IMR-90 (cell line): ENCODE results near the gene CRYGS. TPM values are rescaled to one million over a fixed set of nuclear protein-coding genes. Genes with fewer than 3 reads are reported as not detected.

ENCODE experiments used
- ATAC-seq: fragments of 200-7000 bp; cut with Tn5 transposase; 2 replicates; pipeline ENCODE4 v1.9.1; 2020; ENCODE audit warnings: low read depth, mild to moderate bottlenecking, moderate library complexity
- BruUV-seq: library from RNA; stranded (reverse); fragments of 400-500 nt; replicated peaks from 2 replicates; lab custom pipeline; 2021; lab: Mats Ljungman, UMichigan
- CTCF ChIA-PET: fragments of 300-600 bp; formaldehyde crosslinking; extraction: SDS; loops from one replicate; lab custom pipeline; 2021; ENCODE audit warnings: antibody characterized with exemption; lab: Yijun Ruan, JAX
- POLR2A ChIA-PET: fragments of 300-600 bp; sonication (Branson Sonifier 250); formaldehyde crosslinking; loops from one replicate; lab custom pipeline; 2022; ENCODE audit warnings: antibody characterized with exemption; ENCODE audit not compliant: unreplicated experiment; lab: Charles Lee
- DNase-seq: peaks from one replicate; pipeline ENCODE4 v3.0.0; 2013
- H2AFZ ChIP-seq: replicated peaks from 2 replicates; pipeline ENCODE3; 2013; ENCODE audit warnings: low read length, mild to moderate bottlenecking; ENCODE audit not compliant: poor library complexity
- H2AK5ac ChIP-seq: 2 replicates; pipeline ENCODE4 v1.6.1; 2013; ENCODE audit warnings: low read depth, low read length, inconsistent platforms
- H2AK9ac ChIP-seq: replicated peaks from 2 replicates; pipeline ENCODE3; 2013; ENCODE audit warnings: mild to moderate bottlenecking, low read depth, low read length, moderate library complexity; ENCODE audit not compliant: poor library complexity
- H2BK120ac ChIP-seq: 2 replicates; pipeline ENCODE4 v1.6.1; 2013; ENCODE audit warnings: low read depth, low read length, inconsistent platforms
- H2BK15ac ChIP-seq: 3 replicates; pipeline ENCODE4 v1.6.1; 2013; ENCODE audit warnings: low read depth, low read length, inconsistent platforms
- H2BK20ac ChIP-seq: 2 replicates; pipeline ENCODE4 v1.6.1; 2013; ENCODE audit warnings: low read depth, mild to moderate bottlenecking, inconsistent platforms, low read length, moderate library complexity
- H2BK5ac ChIP-seq: 2 replicates; pipeline ENCODE4 v1.6.1; 2013; ENCODE audit warnings: mild to moderate bottlenecking, low read depth, low read length, inconsistent platforms; ENCODE audit not compliant: poor library complexity, severe bottlenecking
- H3K14ac ChIP-seq: replicated peaks from 2 replicates; pipeline ENCODE4 v1.6.1; 2013; ENCODE audit warnings: low read depth, low read length, inconsistent platforms
- H3K18ac ChIP-seq: 2 replicates; pipeline ENCODE4 v1.6.1; 2013; ENCODE audit warnings: low read depth, low read length, control low read depth
- H3K23ac ChIP-seq: 2 replicates; pipeline ENCODE4 v1.6.1; 2013; ENCODE audit warnings: low read depth, low read length, inconsistent platforms
- H3K27ac ChIP-seq: 2 replicates; pipeline ENCODE4 v1.5.1; 2013; ENCODE audit warnings: mild to moderate bottlenecking, control low read depth, low read length; ENCODE audit not compliant: insufficient read depth
- H3K27me3 ChIP-seq: 2 replicates; pipeline ENCODE4 v1.6.1; 2013; ENCODE audit warnings: low read length; ENCODE audit not compliant: control insufficient read depth, insufficient read depth
- H3K36me3 ChIP-seq: 2 replicates; pipeline ENCODE4 v1.6.1; 2013; ENCODE audit warnings: low read length, mixed read lengths; ENCODE audit not compliant: control insufficient read depth, insufficient read depth
- H3K4ac ChIP-seq: 2 replicates; pipeline ENCODE4 v1.6.1; 2013; ENCODE audit warnings: low read depth, low read length, inconsistent platforms
- H3K4me1 ChIP-seq: 2 replicates; pipeline ENCODE4 v1.6.1; 2013; ENCODE audit warnings: low read length, mixed read lengths; ENCODE audit not compliant: control insufficient read depth, insufficient read depth
- H3K4me2 ChIP-seq: 2 replicates; pipeline ENCODE4 v1.6.1; 2013; ENCODE audit warnings: low read depth, mild to moderate bottlenecking, control low read depth, low read length, moderate library complexity
- H3K4me3 ChIP-seq: 2 replicates; pipeline ENCODE4 v1.5.1; 2013; ENCODE audit warnings: low read depth, mild to moderate bottlenecking, control low read depth, low read length, moderate library complexity; ENCODE audit not compliant: insufficient read depth
- H3K56ac ChIP-seq: 2 replicates; pipeline ENCODE4 v1.6.1; 2013; ENCODE audit warnings: low read length, inconsistent platforms; ENCODE audit not compliant: insufficient read depth; ENCODE audit errors: extremely low read depth
- H3K79me1 ChIP-seq, 2 experiments: 2 replicates each; pipeline ENCODE4 v1.6.1; 2013; ENCODE audit warnings: low read length in 2 of 2, inconsistent platforms in 1 of 2, low read depth in 1 of 2
- H3K9ac ChIP-seq: 2 replicates; pipeline ENCODE4 v1.6.1; 2013; ENCODE audit warnings: low read depth, low read length, control low read depth
- H3K9me1 ChIP-seq: 2 replicates; pipeline ENCODE4 v1.6.1; 2013; ENCODE audit warnings: low read length, inconsistent platforms; ENCODE audit not compliant: insufficient read depth
- H3K9me3 ChIP-seq: 2 replicates; pipeline ENCODE4 v1.6.1; 2013; ENCODE audit warnings: low read length; ENCODE audit not compliant: control insufficient read depth, insufficient read depth
- H4K20me1 ChIP-seq: 2 replicates; pipeline ENCODE4 v1.6.1; 2013; ENCODE audit warnings: low read length, inconsistent platforms; ENCODE audit not compliant: insufficient read depth
- H4K5ac ChIP-seq: 2 replicates; pipeline ENCODE4 v1.6.1; 2013; ENCODE audit warnings: mild to moderate bottlenecking, low read depth, low read length, control low read depth
- H4K8ac ChIP-seq, 2 experiments: 2 replicates each; pipeline ENCODE4 v1.6.1; 2013; ENCODE audit warnings: low read depth in 2 of 2, low read length in 2 of 2, control low read depth in 1 of 2, inconsistent platforms in 1 of 2
- H4K91ac ChIP-seq: 2 replicates; pipeline ENCODE4 v1.6.1; 2013; ENCODE audit warnings: low read depth, low read length, inconsistent platforms; ENCODE audit not compliant: insufficient read depth
- BHLHE40 ChIP-seq: fragments of 150-350 bp; IDR thresholded peaks from 2 replicates; pipeline ENCODE4 v1.6.1; 2016; ENCODE audit warnings: mild to moderate bottlenecking, low read depth, low read length
- CEBPB ChIP-seq: IDR thresholded peaks from 2 replicates; pipeline ENCODE4 v1.6.1; 2012; ENCODE audit warnings: low read depth, low read length, improper control_type of control experiment
- CHD1 ChIP-seq: IDR thresholded peaks from 2 replicates; pipeline ENCODE4 v1.6.1; 2012; ENCODE audit warnings: low read depth, low read length, improper control_type of control experiment
- FOS ChIP-seq: fragments of 150-350 bp; IDR thresholded peaks from 2 replicates; pipeline ENCODE4 v1.6.1; 2016; ENCODE audit warnings: low read depth, low read length
- MAZ ChIP-seq: IDR thresholded peaks from 2 replicates; pipeline ENCODE4 v1.6.1; 2012; ENCODE audit warnings: low read depth, mild to moderate bottlenecking, low read length, improper control_type of control experiment, moderate library complexity, borderline replicate concordance
- MXI1 ChIP-seq: IDR thresholded peaks from 2 replicates; pipeline ENCODE4 v1.6.1; 2012; ENCODE audit warnings: low read depth, mild to moderate bottlenecking, low read length, moderate library complexity, borderline replicate concordance
- NFE2L2 ChIP-seq: fragments of 150-350 bp; IDR thresholded peaks from 2 replicates; pipeline ENCODE4 v1.6.1; 2016; ENCODE audit warnings: low read depth, mild to moderate bottlenecking, low read length
- POLR2A ChIP-seq: IDR thresholded peaks from 2 replicates; pipeline ENCODE4 v1.6.1; 2012; ENCODE audit warnings: mild to moderate bottlenecking, low read depth, low read length
- RCOR1 ChIP-seq: IDR thresholded peaks from 2 replicates; pipeline ENCODE4 v1.6.1; 2012; ENCODE audit warnings: mild to moderate bottlenecking, low read length, improper control_type of control experiment; ENCODE audit not compliant: insufficient replicate concordance
- SMC3 ChIP-seq: fragments of 150-350 bp; IDR thresholded peaks from 2 replicates; pipeline ENCODE4 v1.6.1; 2016; ENCODE audit warnings: low read depth, mild to moderate bottlenecking, antibody characterized with exemption, low read length, moderate library complexity
- WGBS, 2 experiments: methylation state at CpG; one replicate each; pipeline versions ENCODE4 v1.1.5 to v1.1.7; 2013; ENCODE audit warnings: missing lambda C conversion rate in 2 of 2; ENCODE audit not compliant: insufficient read length in 1 of 2; ENCODE audit errors: extremely low coverage in 2 of 2; 5-methylcytosine and 5-hydroxymethylcytosine counted together
- dilution Hi-C: fragments of 300-500 bp; cut with HindIII; formaldehyde crosslinking; loops from one replicate; pipeline ENCODE4 v1.14.3; 2018; ENCODE audit warnings: low sequenced_read_pairs; ENCODE audit not compliant: unreplicated experiment
- in situ Hi-C: fragments of 300-500 bp; cut with MboI; formaldehyde crosslinking; loops from 3 replicates; pipeline ENCODE4 v1.14.3; 2019; ENCODE audit warnings: low sequenced_read_pairs, inconsistent platforms, mixed read lengths
- intact Hi-C: fragments of 100-400 bp; cut with micrococcal nuclease; formaldehyde crosslinking; loops from 2 replicates; pipeline ENCODE4 v1.10.0; 2022
- polyA plus RNA-seq, 3 experiments: library from polyadenylated mRNA; depleted of rRNA; stranded (reverse); fragments of >200 nt; gene quantifications; 2 replicates each; pipeline ENCODE4 v1.2.3, GENCODE V29; 2012; ENCODE audit warnings: low replicate concordance in 1 of 3
- total RNA-seq: library from RNA; depleted of rRNA; stranded (reverse); fragments of >200 nt; gene quantifications from 2 replicates; pipeline ENCODE4 v1.2.3, GENCODE V29; 2012
- TF ChIP-seq, protein P1 (sequence below): fragments of 150-350 bp; IDR thresholded peaks from 2 replicates; pipeline ENCODE4 v1.6.1; 2017; ENCODE audit warnings: mild to moderate bottlenecking, antibody characterized with exemption, low read length, low read depth
- TF ChIP-seq, protein P2 (sequence below): conservative IDR thresholded peaks from 2 replicates; pipeline ENCODE4 v1.5.1; 2012; ENCODE audit warnings: mild to moderate bottlenecking, low read depth, low read length, improper control_type of control experiment
- TF ChIP-seq, protein P3 (sequence below): fragments of 150-350 bp; IDR thresholded peaks from 2 replicates; pipeline ENCODE4 v1.6.1; 2016; ENCODE audit warnings: low read depth, mild to moderate bottlenecking, low read length, moderate library complexity, borderline replicate concordance

CRYGS gene
- total and polyA plus RNA-seq, 2 of the 4 experiments (the other 2 are of a cell fraction) = 0.36 to 2.1 TPM

DNA sequence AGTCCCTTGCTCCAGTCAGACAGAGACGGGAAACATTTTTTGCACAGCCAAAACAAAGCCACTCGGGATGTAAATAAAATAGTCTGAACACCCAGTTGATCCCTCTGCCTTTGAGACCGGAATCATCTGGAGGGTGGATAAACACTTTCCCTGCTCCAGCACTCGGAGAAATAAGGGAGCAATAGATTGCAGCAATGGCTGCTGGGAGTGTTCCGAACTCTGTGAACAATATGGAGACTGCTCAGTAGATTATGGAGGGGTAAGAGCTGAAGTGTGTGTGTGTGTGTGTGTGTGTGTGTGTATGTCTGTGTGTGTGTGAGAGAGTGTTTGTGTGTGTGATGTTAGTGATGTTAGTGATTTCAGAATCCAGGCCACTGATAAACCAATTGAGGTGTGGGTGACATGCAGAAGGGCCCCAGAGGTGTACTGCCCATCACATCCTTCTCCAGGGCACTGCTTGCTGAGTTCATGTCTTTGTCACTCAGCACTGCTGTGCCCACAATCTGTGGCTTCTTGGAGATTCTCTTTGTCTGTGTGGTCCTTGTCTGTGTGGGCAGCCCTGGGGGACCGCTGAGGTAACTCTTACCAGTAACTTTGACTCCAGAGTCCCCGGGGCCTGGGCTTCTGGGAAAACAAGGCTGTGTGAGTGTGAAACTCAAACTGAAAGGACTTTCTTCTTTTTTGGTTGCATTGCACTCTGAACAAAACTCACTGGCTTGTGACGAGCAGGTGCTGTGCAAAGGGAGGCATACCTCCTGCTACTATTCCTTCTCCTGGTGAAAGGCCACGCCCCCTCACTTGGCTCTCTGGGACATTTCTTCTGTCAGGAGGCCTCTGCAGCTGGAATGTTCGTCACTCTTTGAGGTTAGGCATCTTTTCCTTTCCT lies 23.0 kb downstream of the CRYGS start (continued):
- TF ChIP-seq MAZ = no peak

DNA sequence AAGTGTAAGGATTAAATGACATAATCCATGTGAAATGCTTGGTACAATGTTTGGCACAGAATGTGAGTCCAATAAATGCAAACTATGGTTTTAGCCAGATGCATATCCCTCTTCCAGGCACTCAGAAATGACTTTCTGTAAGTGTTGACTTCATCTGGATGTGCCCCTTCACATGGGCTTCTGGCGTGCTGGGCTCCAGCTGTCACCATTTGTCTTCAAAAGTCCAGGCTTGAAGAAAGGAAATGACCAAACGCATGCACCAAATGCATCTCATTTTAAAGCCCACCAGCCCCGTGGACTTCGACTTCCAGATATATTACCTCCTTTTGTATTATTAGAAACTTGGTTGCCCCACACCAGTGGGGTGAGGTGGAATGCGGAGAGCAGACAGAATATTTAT lies 23.7 kb downstream of the CRYGS start:
- Histone ChIP-seq H3K4me1 (no peaks in the 10 kb centered on the region), H3K14ac (no peak overlapping the region), H2AFZ (no peak overlapping the region), H3K9me1 (no peaks in the 10 kb centered on the region), H2BK120ac (no peak overlapping the region), H2BK5ac (no peak overlapping the region), H2AK9ac (no peak overlapping the region), H2BK20ac (no peak overlapping the region), H2BK15ac (no peak overlapping the region), H4K20me1 (no peaks in the 10 kb centered on the region), H3K9me3 (peaks cover 3% of the 10 kb centered on the region; the same call in 1 of the 2 replicates), H4K8ac (no peak overlapping the region), H4K5ac (no peak overlapping the region), H2AK5ac (no peak overlapping the region), H3K27ac (no peak overlapping the region), H3K18ac (no peak overlapping the region), H3K56ac (no peak overlapping the region), H3K4me2 (no peak overlapping the region), H3K23ac (no peak overlapping the region), H3K9ac (no peak overlapping the region), H4K91ac (no peak overlapping the region), H3K79me1 (no peaks in the 10 kb centered on the region), H3K4me3 (no peak overlapping the region), H3K36me3 (no peaks in the 10 kb centered on the region), H3K27me3 (peaks cover 17% of the 10 kb centered on the region), H3K4ac (no peak overlapping the region)
- no TSS peak for BruUV-seq
- dilution Hi-C loops = no loop called here
- ATAC-seq (no peak), DNase-seq (no peak)
- intact Hi-C loops = no loop called here
- ChIA-PET CTCF (no interaction called here), POLR2A (no interaction called here)
- in situ Hi-C loops = no loop called here
- no CpG with 5 or more reads among the region's 5 CpGs for WGBS, 2 experiments
- no peak for TF ChIP-seq FOS
- no peak for TF ChIP-seq CHD1
- TF ChIP-seq MXI1 = no peak
- no peak for TF ChIP-seq RCOR1
- TF ChIP-seq, protein P1, sequence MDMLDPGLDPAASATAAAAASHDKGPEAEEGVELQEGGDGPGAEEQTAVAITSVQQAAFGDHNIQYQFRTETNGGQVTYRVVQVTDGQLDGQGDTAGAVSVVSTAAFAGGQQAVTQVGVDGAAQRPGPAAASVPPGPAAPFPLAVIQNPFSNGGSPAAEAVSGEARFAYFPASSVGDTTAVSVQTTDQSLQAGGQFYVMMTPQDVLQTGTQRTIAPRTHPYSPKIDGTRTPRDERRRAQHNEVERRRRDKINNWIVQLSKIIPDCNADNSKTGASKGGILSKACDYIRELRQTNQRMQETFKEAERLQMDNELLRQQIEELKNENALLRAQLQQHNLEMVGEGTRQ = no peak
- TF ChIP-seq, protein P2, sequence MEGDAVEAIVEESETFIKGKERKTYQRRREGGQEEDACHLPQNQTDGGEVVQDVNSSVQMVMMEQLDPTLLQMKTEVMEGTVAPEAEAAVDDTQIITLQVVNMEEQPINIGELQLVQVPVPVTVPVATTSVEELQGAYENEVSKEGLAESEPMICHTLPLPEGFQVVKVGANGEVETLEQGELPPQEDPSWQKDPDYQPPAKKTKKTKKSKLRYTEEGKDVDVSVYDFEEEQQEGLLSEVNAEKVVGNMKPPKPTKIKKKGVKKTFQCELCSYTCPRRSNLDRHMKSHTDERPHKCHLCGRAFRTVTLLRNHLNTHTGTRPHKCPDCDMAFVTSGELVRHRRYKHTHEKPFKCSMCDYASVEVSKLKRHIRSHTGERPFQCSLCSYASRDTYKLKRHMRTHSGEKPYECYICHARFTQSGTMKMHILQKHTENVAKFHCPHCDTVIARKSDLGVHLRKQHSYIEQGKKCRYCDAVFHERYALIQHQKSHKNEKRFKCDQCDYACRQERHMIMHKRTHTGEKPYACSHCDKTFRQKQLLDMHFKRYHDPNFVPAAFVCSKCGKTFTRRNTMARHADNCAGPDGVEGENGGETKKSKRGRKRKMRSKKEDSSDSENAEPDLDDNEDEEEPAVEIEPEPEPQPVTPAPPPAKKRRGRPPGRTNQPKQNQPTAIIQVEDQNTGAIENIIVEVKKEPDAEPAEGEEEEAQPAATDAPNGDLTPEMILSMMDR = no peak
- no peak for TF ChIP-seq NFE2L2
- TF ChIP-seq CEBPB = no peak
- TF ChIP-seq MAZ = no peak
- no peak for TF ChIP-seq SMC3
- TF ChIP-seq, protein P3, sequence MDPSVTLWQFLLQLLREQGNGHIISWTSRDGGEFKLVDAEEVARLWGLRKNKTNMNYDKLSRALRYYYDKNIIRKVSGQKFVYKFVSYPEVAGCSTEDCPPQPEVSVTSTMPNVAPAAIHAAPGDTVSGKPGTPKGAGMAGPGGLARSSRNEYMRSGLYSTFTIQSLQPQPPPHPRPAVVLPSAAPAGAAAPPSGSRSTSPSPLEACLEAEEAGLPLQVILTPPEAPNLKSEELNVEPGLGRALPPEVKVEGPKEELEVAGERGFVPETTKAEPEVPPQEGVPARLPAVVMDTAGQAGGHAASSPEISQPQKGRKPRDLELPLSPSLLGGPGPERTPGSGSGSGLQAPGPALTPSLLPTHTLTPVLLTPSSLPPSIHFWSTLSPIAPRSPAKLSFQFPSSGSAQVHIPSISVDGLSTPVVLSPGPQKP = no peak
- TF ChIP-seq BHLHE40 = no peak
- no peak for TF ChIP-seq POLR2A
